OCI-LY1 (cell line): ENCODE results near the gene DDX46.

Source experiments
- H2AFZ ChIP-seq: fragments of 200-600 bp; sonication (generic), shearing (Covaris generic); 2 replicates; pipeline ENCODE4 v1.6.0; 2014; ENCODE audit warnings: antibody characterized with exemption, mild to moderate bottlenecking, low read length
- H3F3A ChIP-seq: fragments of 200-600 bp; sonication (generic), shearing (Covaris generic); 2 replicates; pipeline ENCODE4 v1.6.0; 2014; ENCODE audit warnings: mild to moderate bottlenecking, antibody characterized with exemption, low read length, moderate library complexity; ENCODE audit not compliant: insufficient read depth
- H3K27ac ChIP-seq: fragments of 200-600 bp; sonication (generic); 2 replicates; pipeline ENCODE4 v1.5.1; 2014; ENCODE audit warnings: low read length, mixed run types, mild to moderate bottlenecking, low read depth; ENCODE audit not compliant: poor library complexity, severe bottlenecking
- H3K27me3 ChIP-seq: fragments of 200-600 bp; sonication (generic); 2 replicates; pipeline ENCODE4 v1.6.0; 2014; ENCODE audit warnings: antibody characterized with exemption, mild to moderate bottlenecking, low read length, moderate library complexity; ENCODE audit not compliant: insufficient read depth
- H3K36me3 ChIP-seq: fragments of 200-600 bp; sonication (generic); 2 replicates; pipeline ENCODE4 v1.6.1; 2014; ENCODE audit warnings: mild to moderate bottlenecking, antibody characterized with exemption, low read length, moderate library complexity, mixed read lengths; ENCODE audit not compliant: insufficient read depth
- H3K4me1 ChIP-seq: fragments of 200-600 bp; sonication (generic); 2 replicates; pipeline ENCODE4 v1.5.1; 2014; ENCODE audit warnings: mild to moderate bottlenecking, low read length, moderate library complexity; ENCODE audit not compliant: insufficient read depth, severe bottlenecking
- H3K4me2 ChIP-seq: fragments of 200-600 bp; sonication (generic), shearing (Covaris generic); 2 replicates; pipeline ENCODE4 v1.6.1; 2014; ENCODE audit warnings: low read length
- H3K4me3 ChIP-seq: fragments of 200-600 bp; sonication (generic); 2 replicates; pipeline ENCODE4 v1.5.1; 2014; ENCODE audit warnings: low read length, low read depth, mild to moderate bottlenecking, mixed read lengths; ENCODE audit not compliant: poor library complexity, severe bottlenecking
- H3K79me2 ChIP-seq: fragments of 200-600 bp; shearing (Covaris generic); 2 replicates; pipeline ENCODE4 v1.6.1; 2016; ENCODE audit warnings: mixed run types, low read length, mixed read lengths; ENCODE audit not compliant: insufficient read depth
- H3K9ac ChIP-seq: fragments of 200-600 bp; sonication (generic), shearing (Covaris generic); 2 replicates; pipeline ENCODE4 v1.6.1; 2014; ENCODE audit warnings: mild to moderate bottlenecking, low read length, mixed read lengths
- H3K9me2 ChIP-seq: fragments of 200-600 bp; sonication (generic), shearing (Covaris generic); 2 replicates; pipeline ENCODE4 v1.6.1; 2014; ENCODE audit warnings: low read depth, mild to moderate bottlenecking, low read length, mixed read lengths
- H3K9me3 ChIP-seq: fragments of 200-600 bp; shearing (Covaris generic); 2 replicates; pipeline ENCODE4 v1.6.1; 2014; ENCODE audit warnings: low read length, mixed read lengths
- H4K20me1 ChIP-seq: fragments of 200-600 bp; sonication (generic), shearing (Covaris generic); 2 replicates; pipeline ENCODE4 v1.6.0; 2016; ENCODE audit warnings: mild to moderate bottlenecking, low read length; ENCODE audit not compliant: insufficient read depth
- CTCF ChIP-seq: fragments of 200-600 bp; sonication (generic), shearing (Covaris generic); IDR thresholded peaks from 2 replicates; pipeline ENCODE4 v1.5.1; 2017; ENCODE audit warnings: mild to moderate bottlenecking, antibody characterized with exemption, low read length, moderate library complexity, mixed read lengths
- EZH2 ChIP-seq: fragments of 200-600 bp; sonication (generic), shearing (Covaris generic); IDR thresholded peaks from 2 replicates; pipeline ENCODE4 v1.8.0; 2017; ENCODE audit warnings: borderline replicate concordance, mixed run types, mild to moderate bottlenecking, antibody characterized with exemption, low read length, moderate library complexity, mixed read lengths

Gene DDX46

GRCh38 chr5:134741052-134741451, 17.5 kb upstream of the DDX46 start:
- no peak overlapping the region for H3K9ac ChIP-seq
- no peak for TF ChIP-seq CTCF
- no peak for TF ChIP-seq EZH2
- H3K4me1 ChIP-seq: peaks cover 35% of the 10 kb centered on the region
- no peaks in the 10 kb centered on the region for H3K9me3 ChIP-seq
- peaks cover 18% of the 10 kb centered on the region for H3K79me2 ChIP-seq
- peaks cover 18% of the 10 kb centered on the region; the same call in 1 of the 2 replicates for H3K36me3 ChIP-seq
- H3K4me3 ChIP-seq: no peak overlapping the region
- no peaks in the 10 kb centered on the region for H3K27me3 ChIP-seq
- peaks cover 9% of the 10 kb centered on the region; the same call in 1 of the 2 replicates for H3F3A ChIP-seq
- H2AFZ ChIP-seq: no peak overlapping the region
- H4K20me1 ChIP-seq: no peaks in the 10 kb centered on the region
- no peak overlapping the region for H3K4me2 ChIP-seq
- H3K9me2 ChIP-seq: no peaks in the 10 kb centered on the region
- H3K27ac ChIP-seq: no peak overlapping the region

- Histone ChIP-seq H3K9me3 (no peaks in the 10 kb centered on the region), H3K4me1 (peaks cover 27% of the 10 kb centered on the region), H3K4me3 (no peak overlapping the region), H3K4me2 (no peak overlapping the region), H3K9ac (no peak overlapping the region), H3K9me2 (no peaks in the 10 kb centered on the region), H3K36me3 (peaks cover 18% of the 10 kb centered on the region; the same call in 1 of the 2 replicates), H3K27me3 (no peaks in the 10 kb centered on the region), H4K20me1 (no peaks in the 10 kb centered on the region), H3K79me2 (peaks cover 18% of the 10 kb centered on the region), H3F3A (no peaks in the 10 kb centered on the region), H2AFZ (no peak overlapping the region), H3K27ac (no peak overlapping the region)
- no peak for TF ChIP-seq CTCF
- no peak for TF ChIP-seq EZH2
Measured at GRCh38 chr5:134742134-134742533, 16.4 kb upstream of the DDX46 start.

- Histone ChIP-seq H3K4me2 (no peak overlapping the region), H3K27ac (no peak overlapping the region), H4K20me1 (no peaks in the 10 kb centered on the region), H3K27me3 (no peaks in the 10 kb centered on the region), H3K36me3 (peaks cover 18% of the 10 kb centered on the region; the same call in 1 of the 2 replicates), H3K79me2 (no peaks in the 10 kb centered on the region), H3K9ac (no peak overlapping the region), H3K4me3 (no peak overlapping the region), H2AFZ (no peak overlapping the region), H3K4me1 (no peaks in the 10 kb centered on the region), H3F3A (no peaks in the 10 kb centered on the region), H3K9me3 (no peaks in the 10 kb centered on the region), H3K9me2 (no peaks in the 10 kb centered on the region)
- no peak for TF ChIP-seq EZH2
- no peak for TF ChIP-seq CTCF
Measured at GRCh38 chr5:134749415-134749814, 9.2 kb upstream of the DDX46 start.
